ENCODE measurements around the gene PAX5.

GRCh38 chr9:36992501-36993316 is 41.4 kb downstream of the PAX5 start:
- no peak for TF ChIP-seq SMAD1 (CRISPR knock-in tag; IDR thresholded peaks at IDR 0.05; ENCODE audit: borderline replicate concordance, low read depth)
- TF ChIP-seq PHF20 (CRISPR knock-in tag; IDR thresholded peaks at IDR 0.05): no peak
- no peak for TF ChIP-seq POLR2A (IDR thresholded peaks at IDR 0.05; ENCODE audit: insufficient read depth in 1 of 2, low read depth in 2 of 2, low read length in 2 of 2)
- no peak for TF ChIP-seq ZSCAN25 (CRISPR knock-in tag; IDR thresholded peaks at IDR 0.05)

Measured in HepG2 (cell line).